ENCODE data around the gene CHTF8.

- TF ChIP-seq POLR2AphosphoS5 (IDR thresholded peaks at IDR 0.05; ENCODE audit: borderline replicate concordance, low read depth, low read length) (no peak), EZH2 (IDR thresholded peaks at IDR 0.05) (no peak)
Measured at GRCh38 chr16:69123910-69124309, 8.5 kb downstream of the CHTF8 start.
